Inflammatory macrophage treated with lipopolysaccharide for 1 hour (primary cell): ENCODE results near the gene C19orf47.

ENCODE experiments used
- DNase-seq, 2 donors: peaks; one replicate each; pipeline ENCODE4 v3.0.0-alpha.2; 2020 to 2022

C19orf47 gene

DNA sequence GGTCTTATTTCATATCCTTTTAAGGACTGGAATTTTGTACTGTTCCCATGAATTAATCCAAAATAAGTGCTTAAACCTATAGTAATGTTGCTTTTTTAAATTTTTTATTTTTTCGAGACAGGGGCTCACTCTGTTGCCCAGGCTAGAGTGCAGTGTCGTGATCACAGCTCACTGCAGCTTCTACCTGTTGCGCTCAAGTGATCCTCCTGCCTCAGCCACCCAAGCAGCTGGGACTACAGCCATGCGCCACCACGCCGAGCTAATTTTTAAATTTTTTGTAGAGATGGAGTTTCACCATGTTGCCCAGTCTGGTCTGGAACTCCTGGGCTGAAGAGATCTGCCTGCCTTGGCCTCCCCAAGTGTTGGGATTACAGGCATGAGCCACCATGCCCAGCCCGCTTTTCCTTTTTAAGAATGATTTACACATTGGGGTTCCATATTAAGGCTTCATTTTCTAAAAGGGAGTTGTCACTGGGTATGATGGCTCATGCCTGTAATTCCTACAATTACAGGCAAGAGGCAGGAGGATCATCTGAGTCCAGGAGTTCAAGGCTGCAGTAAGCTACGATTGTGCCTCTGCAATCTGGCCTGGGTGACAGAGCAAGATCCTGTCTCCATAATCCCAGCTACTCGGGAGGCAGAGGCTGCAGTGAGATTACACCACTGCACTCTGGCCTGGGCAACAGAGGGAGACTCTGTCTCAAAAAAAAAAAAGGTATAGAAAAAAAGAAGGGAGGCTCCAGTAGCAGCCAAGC lies 34.8 kb downstream of the C19orf47 start:
- DNase-seq = no peak

DNA sequence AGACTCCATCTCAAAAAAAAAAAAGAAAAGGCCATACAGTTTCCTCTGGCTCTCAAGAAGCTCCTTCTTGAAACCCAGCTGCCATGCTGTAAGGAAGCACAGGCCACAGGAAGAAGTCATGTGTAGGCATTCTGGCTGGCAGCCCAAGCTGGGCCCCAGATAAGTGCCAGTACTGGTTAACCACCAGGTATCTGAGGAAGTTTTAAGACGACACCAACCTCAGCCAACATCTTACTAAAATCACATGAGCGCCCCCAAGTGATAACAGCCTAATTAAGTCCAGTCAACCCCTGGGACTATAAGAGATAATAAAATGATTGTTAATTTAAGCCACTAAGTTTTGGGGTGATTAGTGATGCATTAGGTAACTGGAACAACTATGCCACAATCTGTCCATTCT lies 35.7 kb downstream of the C19orf47 start:
- DNase-seq = no peak

DNA sequence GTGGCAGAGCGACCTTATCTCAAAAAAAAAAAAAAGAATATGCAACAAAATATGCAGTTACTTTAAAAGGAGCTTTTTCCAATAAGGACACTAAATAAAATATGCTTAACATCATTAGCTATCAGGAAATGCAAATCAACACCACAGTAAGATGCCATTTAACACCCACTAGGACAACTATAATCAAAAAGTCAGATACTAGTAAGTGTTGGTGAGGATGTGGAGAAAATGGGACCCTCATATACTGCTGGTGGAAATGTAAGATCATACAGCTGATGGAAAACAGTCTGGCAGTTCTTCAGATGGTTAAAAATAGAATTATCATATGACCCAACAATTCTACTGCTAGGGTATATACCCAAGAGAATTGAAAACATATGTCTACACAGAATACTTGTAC lies 38.5 kb downstream of the C19orf47 start:
- DNase-seq = no peak

DNA sequence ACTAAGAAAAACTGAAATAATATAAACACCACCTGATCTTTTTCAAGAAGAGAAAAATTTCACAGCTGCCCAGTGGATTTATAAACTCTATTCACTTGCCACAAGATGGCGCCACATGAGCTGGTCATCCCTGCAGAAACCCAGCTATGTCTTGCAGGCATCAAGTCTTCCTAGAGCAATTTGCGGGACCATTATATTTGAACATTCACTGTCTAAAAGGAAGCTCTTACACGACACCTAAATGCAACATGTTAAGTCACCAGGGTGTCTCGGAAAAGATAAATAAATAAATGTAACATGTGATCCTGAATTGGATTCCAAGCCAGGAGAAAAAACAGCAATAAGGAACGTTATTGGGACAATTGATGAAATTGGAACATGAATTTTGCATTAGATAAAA lies 42.8 kb downstream of the C19orf47 start:
- DNase-seq = peak; percentile 74 to 86

DNA sequence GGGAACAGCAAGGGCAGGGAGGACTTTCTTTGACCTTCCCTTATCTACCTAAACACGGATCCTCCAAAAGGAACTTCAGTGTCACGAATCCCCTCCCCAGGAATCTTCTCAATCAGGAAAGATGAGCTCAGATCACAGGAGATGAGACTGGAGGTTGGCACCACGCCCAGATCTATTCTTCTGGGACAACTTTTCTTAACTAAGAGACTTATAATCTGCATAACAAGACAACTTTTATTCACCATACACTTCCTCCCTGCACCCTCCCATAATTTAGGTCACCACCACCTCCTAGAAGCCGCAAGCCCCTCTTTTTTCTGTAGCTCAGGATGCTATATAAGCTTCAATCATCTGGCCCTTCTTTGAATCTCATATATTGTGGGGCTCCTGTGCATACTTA lies 43.9 kb downstream of the C19orf47 start:
- no peak for DNase-seq

DNA sequence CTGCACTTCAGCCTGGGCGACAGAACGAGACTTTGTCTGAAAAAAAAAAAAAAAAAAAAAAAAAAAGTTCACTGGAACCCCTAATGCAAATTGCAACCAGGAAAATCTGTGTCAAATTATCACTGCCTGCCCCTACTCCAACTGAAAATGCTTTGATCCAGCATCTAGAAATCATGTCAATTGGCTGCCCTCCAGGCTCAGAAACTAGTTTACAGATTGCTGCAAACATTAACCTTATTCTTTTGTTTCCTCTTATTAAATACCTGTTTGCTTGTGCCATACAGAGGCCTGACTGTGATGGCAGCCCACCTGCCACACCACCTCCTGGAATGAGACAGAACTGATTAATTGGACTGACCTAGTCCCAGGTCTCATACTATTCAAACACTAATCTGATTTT lies 44.4 kb downstream of the C19orf47 start:
- no peak for DNase-seq

DNA sequence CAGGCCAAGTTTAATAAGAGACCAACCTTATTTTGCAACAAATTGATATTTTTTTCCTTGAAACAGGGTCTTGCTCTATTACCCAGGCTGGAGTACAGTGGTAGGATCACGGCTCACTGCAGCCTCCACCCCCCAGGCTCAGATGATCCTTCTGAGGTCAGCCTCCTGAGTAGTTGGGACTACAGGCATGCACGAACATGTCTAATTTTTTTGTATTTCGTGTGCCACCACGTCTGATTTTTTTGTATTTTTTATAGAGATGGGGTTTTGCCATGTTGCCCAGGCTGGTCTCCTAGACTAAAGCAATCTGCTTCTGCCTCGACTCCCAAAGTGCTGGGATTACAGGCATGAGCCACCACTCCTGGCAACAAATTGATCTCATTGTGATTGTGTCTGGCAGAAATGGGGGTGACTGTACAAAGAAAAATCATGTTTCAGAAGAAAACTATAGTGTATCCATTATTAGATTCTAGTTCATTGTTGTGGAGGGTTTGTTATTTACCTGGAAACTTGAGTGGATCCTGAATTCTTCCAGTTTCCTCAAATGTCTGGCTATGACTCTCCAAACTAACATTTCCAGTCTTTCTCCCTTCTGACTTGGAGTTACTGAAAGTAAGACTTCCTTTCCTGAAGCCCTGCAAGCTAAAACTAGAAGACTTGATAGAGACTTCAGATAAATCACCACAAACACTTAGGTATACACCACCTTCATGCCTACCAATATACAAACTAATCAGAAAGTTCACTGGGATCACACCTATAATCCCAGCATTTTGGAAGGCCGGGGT lies 45.8 kb downstream of the C19orf47 start:
- no peak for DNase-seq

DNA sequence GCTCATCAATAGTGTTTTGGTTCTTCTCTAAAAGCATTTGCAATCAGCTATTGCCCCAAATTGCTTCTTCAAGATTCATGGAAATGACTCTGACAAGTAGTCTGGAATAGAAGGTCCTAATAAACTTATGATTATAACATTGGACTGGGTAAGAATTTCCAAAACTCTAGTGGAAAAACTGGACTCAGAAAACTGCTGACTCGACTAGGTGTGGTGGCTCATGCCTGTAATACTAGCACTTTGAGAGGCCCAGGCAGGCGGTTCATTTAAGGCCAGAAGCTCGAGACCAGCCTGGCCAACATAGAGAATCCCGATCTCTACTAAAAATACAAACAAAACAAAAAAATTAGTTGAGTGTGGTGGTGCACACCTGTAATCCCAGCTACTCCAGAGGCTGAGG lies 47.5 kb downstream of the C19orf47 start:
- no peak for DNase-seq

DNA sequence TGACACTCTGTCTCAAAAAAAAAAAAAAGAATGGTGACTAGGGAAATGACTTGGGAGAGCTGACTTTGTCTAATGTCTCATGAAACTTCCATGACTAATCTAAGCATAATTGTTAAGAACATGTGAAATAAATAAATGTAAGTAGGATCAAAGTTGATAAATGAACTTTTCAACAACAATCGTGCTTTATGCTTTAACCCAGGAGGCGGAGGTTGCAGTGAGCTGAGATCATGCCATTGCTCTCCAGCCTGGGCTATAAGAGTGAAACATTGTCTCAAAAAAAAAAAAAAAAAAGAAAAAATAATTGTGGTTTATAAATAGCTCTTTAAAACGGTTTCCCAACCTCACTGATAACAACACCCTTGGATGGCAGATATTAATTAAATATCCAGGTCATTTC lies 50.2 kb downstream of the C19orf47 start:
- DNase-seq = no peak

DNA sequence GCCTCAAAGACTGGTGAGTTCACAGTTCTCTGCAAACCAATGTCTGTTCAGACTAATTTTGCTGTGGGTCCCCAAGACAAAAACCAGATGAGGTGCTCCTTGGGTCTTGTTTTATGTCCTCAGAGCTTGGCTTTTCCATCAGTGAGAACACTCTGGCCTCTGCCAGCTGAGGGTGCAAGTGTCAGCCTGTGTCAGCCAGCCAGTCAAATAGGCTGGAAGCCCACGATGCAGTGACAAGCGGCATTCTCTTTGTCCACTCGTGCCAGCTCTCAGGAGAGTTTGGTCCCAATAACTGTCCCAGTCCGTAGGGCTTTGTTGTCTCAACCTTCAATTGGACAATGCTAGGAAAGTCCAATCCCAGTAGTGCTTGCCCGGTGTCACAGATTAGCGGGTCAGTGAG lies 53.6 kb downstream of the C19orf47 start:
- no peak for DNase-seq

DNA sequence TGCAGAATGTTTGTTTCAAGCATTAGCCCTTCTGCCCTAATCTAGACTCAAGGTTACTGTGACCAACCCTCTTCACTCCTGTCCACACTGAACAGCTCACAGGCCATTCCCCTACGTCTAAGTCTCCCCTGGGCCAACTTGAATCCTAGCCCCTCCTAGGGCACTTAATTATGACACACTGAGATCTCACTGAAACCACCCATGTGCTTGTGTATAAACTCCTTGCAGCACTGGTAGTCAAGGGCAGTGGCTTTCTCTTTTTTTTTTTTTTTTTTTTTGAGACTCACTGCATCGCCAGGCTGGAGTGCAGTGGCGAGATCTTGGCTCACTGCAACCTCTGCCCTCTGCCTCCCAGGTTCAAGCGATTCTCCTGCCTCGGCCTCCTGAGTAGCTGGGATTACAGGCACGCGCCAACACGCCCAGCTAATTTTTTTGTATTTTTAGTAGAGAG lies 61.2 kb downstream of the C19orf47 start:
- DNase-seq = no peak

DNA sequence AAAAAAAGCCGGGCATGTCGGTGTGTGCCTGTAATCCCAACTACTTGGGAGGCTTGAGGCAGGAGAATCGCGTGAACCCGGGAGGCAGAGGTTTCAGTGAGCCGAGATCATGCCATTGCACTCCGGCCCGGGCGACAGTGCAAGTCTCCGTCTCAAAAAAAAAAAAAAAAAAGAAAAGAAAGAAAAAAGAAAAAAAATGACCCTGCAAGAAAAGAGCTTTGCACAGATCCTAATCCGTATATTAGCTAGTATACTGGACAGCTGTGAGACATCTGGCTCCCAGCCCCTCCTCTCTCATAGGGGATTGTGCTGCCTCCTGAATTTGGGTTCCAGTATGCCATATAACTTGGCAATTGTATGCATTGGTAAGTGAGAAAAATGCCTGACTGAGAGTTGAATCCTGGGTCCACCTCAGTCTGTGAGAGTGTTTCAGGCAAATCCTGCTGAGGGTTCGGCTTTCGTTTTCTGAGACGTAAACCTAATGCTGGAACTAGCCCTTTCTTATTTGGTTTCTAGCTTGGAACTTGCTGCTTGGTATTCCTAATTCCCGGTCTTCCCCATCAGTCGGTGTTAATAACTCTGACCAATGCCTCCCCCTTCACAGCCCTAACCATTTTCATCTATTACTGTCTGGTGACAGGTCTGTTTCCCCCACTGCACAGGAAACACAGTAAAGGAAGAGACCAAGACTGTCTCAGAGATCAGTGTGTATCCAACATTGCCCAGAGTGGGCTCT lies 61.8 kb downstream of the C19orf47 start:
- DNase-seq = no peak

DNA sequence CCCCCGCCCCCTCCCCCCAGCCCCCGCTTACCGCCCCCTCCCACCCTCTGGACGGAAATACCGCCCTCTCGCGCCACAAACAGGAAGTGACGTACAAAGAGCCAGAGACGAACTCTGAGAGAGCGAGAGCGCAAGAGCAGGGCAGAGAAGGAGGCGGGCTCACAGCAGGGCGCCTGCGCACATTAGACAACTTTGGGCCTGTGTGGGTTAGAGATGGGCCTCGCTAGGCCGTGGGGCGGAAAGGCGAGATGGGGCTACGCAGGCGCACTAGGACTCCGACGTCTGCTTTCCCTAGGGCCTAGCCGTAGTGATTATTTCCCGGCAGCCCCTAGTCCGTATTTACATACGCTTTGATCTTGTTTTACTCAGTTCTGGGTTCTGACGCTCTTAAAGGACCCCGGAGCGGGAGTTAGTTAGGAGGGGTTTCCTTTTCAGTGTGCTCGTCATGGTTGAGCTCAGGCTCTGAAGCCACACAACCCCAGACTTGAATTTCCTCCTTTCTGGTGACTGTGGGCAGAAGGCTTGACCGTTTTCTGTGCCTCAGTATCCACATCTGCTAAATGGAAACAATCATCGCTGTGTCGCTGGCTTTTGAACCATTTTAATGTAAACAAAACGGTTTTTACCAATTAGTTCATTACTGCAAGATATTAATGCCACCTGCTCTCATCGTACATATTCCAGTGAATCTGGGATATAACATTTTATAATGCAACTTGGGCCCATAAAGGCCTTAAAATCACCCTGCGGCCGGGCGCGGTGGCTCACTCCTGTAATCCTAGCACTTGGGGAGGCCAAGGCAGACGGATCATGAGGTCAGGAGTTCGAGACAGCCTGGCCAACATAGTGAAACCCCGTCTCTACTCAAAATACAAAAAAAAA lies 62.6 kb downstream of the C19orf47 start:
- DNase-seq = peak; percentile 99 to 100

DNA sequence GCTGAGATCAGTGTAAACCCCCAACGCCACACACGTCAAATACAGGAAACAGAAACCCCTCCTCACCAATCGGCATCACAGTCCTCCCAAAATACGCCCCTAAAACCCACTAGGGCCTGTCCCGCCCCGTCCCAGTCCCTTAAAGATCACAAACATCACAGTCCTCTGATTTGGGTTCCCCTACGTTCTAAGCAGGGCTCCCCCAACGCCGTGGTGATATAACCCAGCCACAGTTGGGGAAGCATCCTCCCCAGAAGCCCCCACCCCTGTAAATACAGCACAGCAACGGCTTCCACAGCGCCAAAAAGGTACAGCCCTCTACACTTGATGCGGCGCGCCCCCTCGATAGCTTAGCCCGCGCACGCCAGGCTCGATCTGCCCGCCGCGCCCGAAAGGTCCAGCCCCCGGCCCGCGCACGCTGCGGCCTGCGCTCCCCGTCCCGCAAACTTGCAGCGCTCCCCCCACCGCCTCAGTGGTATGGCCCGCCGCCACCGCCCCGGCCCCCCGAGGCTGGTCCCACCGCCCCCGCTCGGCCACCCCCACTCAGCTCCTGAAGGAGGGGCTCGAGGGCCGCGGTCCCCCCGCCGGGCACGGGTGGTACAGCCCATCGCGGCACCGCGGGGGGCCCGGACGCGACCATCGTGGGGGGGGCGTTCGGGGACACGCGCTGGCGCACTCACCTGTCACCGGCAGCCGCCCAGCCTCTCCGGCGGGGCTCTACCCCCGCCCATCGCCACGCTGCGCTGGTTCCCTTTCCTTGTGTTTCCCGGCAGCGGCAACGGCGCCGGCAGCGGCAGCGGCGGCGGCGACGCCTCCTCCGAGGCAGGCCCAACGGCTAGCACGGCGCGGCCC lies 63.5 kb downstream of the C19orf47 start, which contains the start of gene AKT2:
Gene AKT2, minus strand, starts transcription at position 845 of the 852 bp plus-strand sequence. CDS start 20,078 bp downstream, outside the sequence.
- DNase-seq = peak in 1 of 2 donors; percentile 18

DNA sequence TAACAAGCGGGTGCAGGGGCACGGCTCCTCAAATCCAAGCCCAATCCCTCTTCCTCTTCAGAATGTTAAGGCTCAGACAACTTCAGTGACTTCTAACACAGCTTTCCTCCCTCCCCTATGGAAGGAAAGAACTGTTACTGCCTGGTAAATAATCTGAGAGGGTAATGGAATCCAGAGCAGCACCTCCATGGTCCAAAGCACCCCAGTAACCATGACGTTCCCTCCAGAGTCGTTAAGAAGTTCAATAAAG lies 64.0 kb downstream of the C19orf47 start:
- DNase-seq = no peak

DNA sequence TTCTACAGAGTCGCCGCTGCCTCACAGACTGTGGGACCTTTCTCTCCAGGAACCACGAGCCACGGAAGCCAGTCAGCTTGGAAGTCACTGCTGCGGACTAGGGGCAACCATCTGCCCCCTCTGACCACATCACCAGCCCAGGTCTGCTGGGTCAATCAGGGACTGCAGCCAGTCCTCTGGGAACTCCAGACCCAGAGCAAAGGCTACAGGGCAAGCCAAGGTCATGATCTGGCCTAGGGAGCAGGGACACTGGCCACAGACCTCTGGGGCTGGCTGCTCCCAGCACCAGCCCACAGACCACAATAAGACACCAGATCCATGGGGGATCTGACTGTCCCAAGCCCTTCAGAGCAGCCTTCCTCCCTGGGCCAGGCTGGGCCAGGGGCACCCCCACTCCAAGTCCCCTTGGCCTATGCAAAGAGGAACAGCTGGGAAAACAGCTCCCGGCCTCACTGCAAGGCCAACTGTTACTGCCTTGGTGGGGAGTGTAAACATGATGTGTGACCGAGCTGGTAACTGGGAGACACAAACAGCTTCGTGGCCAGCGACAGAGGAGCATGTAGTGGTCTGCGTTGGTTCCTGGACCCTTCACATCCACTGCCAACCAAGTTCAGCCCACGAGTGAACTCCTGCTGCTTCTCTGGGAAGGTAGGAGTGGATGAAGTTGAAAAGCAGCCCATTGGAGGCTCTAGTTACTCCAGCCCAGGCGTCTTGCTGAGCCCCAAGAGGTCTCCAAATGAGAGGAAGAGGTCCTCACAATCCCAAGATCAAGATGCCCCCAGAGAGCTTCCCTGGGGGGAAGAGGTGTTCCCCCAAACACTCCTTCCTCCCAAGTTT lies 64.6 kb downstream of the C19orf47 start:
- no peak for DNase-seq

DNA sequence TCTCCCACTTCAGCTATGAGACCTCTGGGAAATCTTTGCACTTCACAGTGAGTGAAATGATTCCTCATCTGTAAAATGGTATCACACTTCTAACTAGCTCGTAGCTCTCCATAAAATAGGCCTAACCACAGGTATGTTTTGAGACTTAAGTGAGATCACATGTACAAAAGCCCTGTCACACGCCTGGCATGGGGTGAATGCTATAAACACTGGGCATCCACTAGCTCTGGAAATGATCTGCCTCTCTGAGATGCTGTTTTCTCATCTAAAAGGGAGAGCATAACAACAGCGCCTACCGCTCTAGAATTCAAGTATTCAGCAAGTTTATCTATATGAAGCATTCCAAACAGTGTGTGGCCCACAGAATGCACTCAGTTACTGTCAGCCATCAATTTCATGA lies 65.3 kb downstream of the C19orf47 start:
- DNase-seq = no peak

DNA sequence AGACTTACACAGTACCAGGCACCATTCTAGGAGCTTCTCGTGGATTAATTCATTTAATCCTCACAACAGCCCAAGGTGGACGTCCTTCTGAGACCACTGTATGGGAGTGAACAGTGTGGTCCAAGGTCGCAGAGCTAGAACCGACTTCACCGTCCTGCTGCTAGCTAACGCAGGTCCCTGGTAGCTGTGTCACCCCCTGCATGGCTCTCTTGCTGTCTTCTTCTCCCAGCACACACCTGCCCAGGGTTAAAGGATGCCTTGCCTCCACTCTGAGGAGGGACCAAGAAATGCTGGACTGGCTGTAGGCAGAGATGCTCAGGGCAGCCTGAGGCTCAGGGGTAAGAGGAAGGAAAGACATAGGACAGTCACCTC lies 66.0 kb downstream of the C19orf47 start:
- DNase-seq = no peak

DNA sequence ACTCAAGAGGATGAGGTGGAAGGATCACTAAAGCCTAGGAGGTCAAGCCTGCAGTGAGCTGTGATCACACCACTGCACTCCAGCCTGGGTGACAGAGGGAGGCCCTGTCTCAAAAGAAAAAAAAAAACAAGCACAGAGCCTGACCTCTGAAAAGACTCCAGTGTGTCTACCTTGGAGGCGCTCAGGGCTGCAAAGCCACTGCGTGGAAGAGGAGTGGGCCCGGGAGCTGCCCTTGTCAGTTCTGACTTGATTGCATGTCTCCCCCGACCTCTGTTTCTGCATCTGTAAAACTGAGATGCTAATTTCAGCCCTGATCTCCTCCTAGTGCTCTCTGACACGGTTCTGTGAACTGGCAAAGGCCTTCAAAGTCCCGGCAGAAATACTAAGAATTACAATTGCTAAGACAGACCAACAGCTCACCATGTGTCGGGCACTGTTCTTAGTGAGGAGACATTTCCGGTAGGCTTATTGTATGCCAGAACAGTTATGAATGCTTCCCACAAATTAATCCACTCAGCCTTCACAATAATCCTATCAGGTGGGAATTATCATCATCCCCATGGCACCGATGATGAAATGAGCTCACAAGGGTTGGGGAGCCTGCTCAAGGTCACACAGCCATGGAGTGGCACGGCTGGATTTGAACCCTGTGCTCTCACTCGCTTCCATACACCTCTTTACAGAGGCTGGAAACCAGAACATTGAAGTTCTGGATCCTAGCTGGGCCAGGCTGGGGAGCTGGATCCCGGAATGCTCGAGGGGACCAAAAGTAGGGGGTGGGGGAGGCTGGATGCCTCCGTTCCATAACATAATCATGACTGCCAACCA lies 66.6 kb downstream of the C19orf47 start:
- DNase-seq = no peak
